Stomach (tissue), 4 donors: Measurements from ENCODE around the gene FBXO8.

Experiments used
- POLR2AphosphoS5 ChIP-seq, 3 donors: sonication (generic); formaldehyde crosslinking; IDR thresholded peaks; one replicate each; pipeline ENCODE4 v1.6.1; 2016; ENCODE audit warnings: antibody characterized with exemption in 3 of 3
- TF ChIP-seq, protein P1 (sequence below), 7 experiments: fragments of 450-650 bp in 4 of 7; fragments of 200-600 bp in 3 of 7; sonication (generic) in 3 of 7; IDR thresholded peaks; one replicate each; pipeline ENCODE4 v1.5.1; 2016 to 2019; ENCODE audit warnings: antibody characterized with exemption in 7 of 7, control low read depth in 2 of 7, mild to moderate bottlenecking in 1 of 7

DNA sequence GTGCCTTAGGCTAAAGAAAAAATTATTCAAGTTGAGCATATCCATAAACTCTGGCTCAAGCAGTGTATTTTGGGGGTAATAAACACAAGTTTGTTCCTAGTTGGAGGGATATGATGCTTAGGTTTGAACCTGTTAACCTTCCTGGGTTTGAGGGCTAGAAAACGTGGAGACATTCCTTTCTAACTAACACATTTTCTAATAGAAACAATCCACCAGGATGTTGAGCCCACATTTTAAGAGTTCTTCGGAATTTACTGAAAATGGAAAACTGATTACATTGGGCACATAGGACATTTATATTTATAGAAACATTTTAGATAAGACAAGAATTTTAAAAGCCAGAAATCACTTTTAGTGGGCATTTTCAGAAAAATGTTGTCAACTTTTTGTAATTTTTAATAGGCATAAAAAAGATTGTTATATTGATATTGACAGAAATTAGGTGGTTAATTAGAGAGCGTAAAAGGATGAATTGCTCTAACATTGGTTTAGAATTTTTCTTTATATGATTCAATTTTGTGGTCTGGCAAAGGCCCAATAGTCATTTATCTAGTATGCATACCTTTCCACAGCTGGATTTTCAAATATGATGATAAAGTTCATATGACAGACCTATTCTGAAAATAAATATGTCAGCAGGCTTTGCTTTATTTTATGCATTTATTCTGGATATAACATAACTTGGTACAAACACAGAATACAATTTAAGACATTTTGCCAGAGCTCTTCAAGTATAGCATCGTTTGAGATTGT is 49.5 kb upstream of the FBXO8 start:
- TF ChIP-seq, protein P1, sequence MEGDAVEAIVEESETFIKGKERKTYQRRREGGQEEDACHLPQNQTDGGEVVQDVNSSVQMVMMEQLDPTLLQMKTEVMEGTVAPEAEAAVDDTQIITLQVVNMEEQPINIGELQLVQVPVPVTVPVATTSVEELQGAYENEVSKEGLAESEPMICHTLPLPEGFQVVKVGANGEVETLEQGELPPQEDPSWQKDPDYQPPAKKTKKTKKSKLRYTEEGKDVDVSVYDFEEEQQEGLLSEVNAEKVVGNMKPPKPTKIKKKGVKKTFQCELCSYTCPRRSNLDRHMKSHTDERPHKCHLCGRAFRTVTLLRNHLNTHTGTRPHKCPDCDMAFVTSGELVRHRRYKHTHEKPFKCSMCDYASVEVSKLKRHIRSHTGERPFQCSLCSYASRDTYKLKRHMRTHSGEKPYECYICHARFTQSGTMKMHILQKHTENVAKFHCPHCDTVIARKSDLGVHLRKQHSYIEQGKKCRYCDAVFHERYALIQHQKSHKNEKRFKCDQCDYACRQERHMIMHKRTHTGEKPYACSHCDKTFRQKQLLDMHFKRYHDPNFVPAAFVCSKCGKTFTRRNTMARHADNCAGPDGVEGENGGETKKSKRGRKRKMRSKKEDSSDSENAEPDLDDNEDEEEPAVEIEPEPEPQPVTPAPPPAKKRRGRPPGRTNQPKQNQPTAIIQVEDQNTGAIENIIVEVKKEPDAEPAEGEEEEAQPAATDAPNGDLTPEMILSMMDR (IDR thresholded peaks at IDR 0.05): no peak
- no peak for TF ChIP-seq POLR2AphosphoS5 (IDR thresholded peaks at IDR 0.05)
